T-cell (primary cell): ENCODE measurements around the gene DUOX1. TPM values are rescaled to one million over a fixed set of nuclear protein-coding genes. Genes with fewer than 3 reads are reported as not detected.
A peak's percentile ranks its signal among the peaks of the same experiment; 100 is the strongest.

ENCODE experiments used
- ATAC-seq, 4 experiments: fragments of 200-7000 bp in 3 of 4; fragments of 150-1000 bp in 1 of 4; cut with Tn5 transposase; replicated peaks in 1 of 4; 1 replicate in 3 of 4; 2 replicates in 1 of 4; pipeline ENCODE4 v1.10.0; 2021; ENCODE audit warnings: moderate library complexity in 3 of 4, mild to moderate bottlenecking in 2 of 4, moderate number of reproducible peaks in 1 of 4
- CTCF ChIA-PET, 2 donors: fragments of 300-600 bp; sonication (Branson Sonifier 250); formaldehyde crosslinking; loops; one replicate each; lab custom pipeline; 2022; ENCODE audit warnings: antibody characterized with exemption in 2 of 2; lab: Charles Lee
- POLR2A ChIA-PET, 2 donors: fragments of 300-600 bp; sonication (Branson Sonifier 250); formaldehyde crosslinking; loops; one replicate each; lab custom pipeline; 2022; ENCODE audit warnings: antibody characterized with exemption in 2 of 2; lab: Charles Lee
- DNase-seq, 35 experiments: peaks; one replicate each; pipeline versions ENCODE4 v3.0.0 to v3.0.0-alpha.2; 2013 to 2023
- H3K27ac ChIP-seq: one replicate; pipeline ENCODE4 v1.5.1; 2013; ENCODE audit warnings: low read length
- H3K27me3 ChIP-seq, 2 experiments: replicated peaks in 1 of 2; 1 replicate in 1 of 2; 2 replicates in 1 of 2; pipeline versions ENCODE4 v1.6.1 to v1.7.0; 2013; ENCODE audit warnings: low read length in 1 of 2, mixed read lengths in 1 of 2; ENCODE audit not compliant: control insufficient read depth in 2 of 2, insufficient read depth in 2 of 2; ENCODE audit errors: extremely low read depth in 1 of 2
- H3K36me3 ChIP-seq, 2 donors: 1 replicate in 1 of 2; 2 replicates in 1 of 2; pipeline versions ENCODE4 v1.6.1 to v1.7.0; 2013; ENCODE audit warnings: low read length in 1 of 2; ENCODE audit not compliant: control insufficient read depth in 2 of 2, insufficient read depth in 1 of 2; ENCODE audit errors: extremely low read depth in 1 of 2
- H3K4me1 ChIP-seq, 2 experiments: 1 replicate in 1 of 2; 2 replicates in 1 of 2; pipeline versions ENCODE4 v1.6.1 to v1.7.0; 2013; ENCODE audit warnings: low read length in 2 of 2, mixed read lengths in 1 of 2; ENCODE audit not compliant: insufficient read depth in 2 of 2, control insufficient read depth in 1 of 2; ENCODE audit errors: extremely low read depth in 1 of 2
- H3K4me3 ChIP-seq, 2 donors: 1 replicate in 1 of 2; 2 replicates in 1 of 2; pipeline versions ENCODE4 v1.5.1 to v1.7.0; 2013; ENCODE audit warnings: mild to moderate bottlenecking in 2 of 2, low read length in 1 of 2, moderate library complexity in 1 of 2; ENCODE audit not compliant: control insufficient read depth in 1 of 2; ENCODE audit errors: extremely low read depth in 1 of 2
- H3K9me3 ChIP-seq: 2 replicates; pipeline ENCODE4 v1.7.0; 2013
- H3K27ac Mint-ChIP-seq, 2 donors: one replicate each; pipeline ENCODE4 v1.8.0; 2020 to 2021; ENCODE audit warnings: mild to moderate bottlenecking in 2 of 2, mixed read lengths in 2 of 2
- H3K27me3 Mint-ChIP-seq, 2 donors: one replicate each; pipeline ENCODE4 v1.8.0; 2021 to 2022; ENCODE audit warnings: mixed read lengths in 2 of 2
- H3K36me3 Mint-ChIP-seq: one replicate; pipeline ENCODE4 v1.8.0; 2021; ENCODE audit warnings: mixed read lengths
- H3K4me1 Mint-ChIP-seq, 3 donors: one replicate each; pipeline ENCODE4 v1.8.0; 2020 to 2022; ENCODE audit warnings: mixed read lengths in 3 of 3, mild to moderate bottlenecking in 1 of 3
- H3K4me3 Mint-ChIP-seq, 3 donors: one replicate each; pipeline ENCODE4 v1.8.0; 2020 to 2022; ENCODE audit warnings: mild to moderate bottlenecking in 3 of 3, mixed read lengths in 3 of 3, moderate library complexity in 3 of 3
- H3K9me3 Mint-ChIP-seq, 3 donors: one replicate each; pipeline ENCODE4 v1.8.0; 2020 to 2022; ENCODE audit warnings: mixed read lengths in 3 of 3
- WGBS: methylation state at CpG from one replicate; pipeline ENCODE4 v1.1.5; 2013; ENCODE audit warnings: missing lambda C conversion rate; ENCODE audit not compliant: insufficient coverage; 5-methylcytosine and 5-hydroxymethylcytosine counted together
- total RNA-seq, 35 experiments: library from RNA in 6 of 35; stranded (reverse) in 6 of 35; fragments of 120-200 nt in 1 of 35; gene quantifications; one replicate each; pipeline versions ENCODE4 v1.2.1 to v1.2.4 and lab custom pipeline; 2013 to 2026

The DUOX1 gene
- total RNA-seq, 5 donors from 2014 or later (not counting 1 experiment from before 2014, with no cell fraction given) = 0.21 to 0.67 (median 0.34) TPM; not detected in 1

DNA sequence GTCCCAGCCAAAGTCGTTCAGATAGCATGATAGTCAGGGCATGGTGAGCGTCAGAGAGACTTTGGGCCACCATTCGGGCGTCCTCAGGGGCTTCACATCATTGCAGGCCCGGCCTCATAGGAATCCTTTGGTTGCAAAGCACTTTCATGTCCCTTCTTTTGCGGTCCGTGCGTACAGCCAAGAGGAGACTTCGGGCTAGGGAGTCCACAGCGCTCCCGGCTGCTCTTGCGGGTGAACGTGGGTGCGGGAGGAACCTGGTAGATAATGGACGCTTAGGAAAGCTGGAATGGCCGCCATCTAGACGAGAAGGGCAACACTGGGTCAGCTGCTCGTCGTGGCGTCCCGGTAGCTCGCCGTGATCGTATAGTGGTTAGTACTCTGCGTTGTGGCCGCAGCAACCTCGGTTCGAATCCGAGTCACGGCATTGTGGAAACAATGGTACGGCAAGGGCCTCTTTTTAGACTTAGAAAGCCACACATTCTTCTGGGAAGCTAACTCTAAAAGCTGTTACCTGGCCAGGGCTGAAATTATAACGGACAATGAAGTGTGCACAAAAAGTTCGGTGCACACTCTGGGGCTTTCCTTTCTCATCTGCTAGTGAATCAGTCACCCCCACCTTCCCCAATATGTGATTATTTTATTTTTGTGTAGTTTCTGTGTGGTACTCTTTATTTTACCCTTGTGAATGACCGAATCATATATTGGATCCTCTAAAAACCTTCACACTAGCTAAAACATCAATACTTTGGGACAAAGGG is 71.2 kb downstream of the DUOX1 start:
- Mint-ChIP-seq H3K27ac (no peak overlapping the region), H3K9me3 (no peaks in the 10 kb centered on the region), H3K36me3 (no peaks in the 10 kb centered on the region), H3K27me3 (no peaks in the 10 kb centered on the region), H3K4me1 (peaks cover 9 to 21% (median 15%) of the 10 kb centered on the region in 3 donors), H3K4me3 (no peak overlapping the region)
- Histone ChIP-seq H3K9me3 (no peaks in the 10 kb centered on the region), H3K4me1 (peaks cover 2 to 31% of the 10 kb centered on the region in 2 experiments), H3K4me3 (peak overlapping the region; percentile 83 to 85), H3K27ac (peak overlapping the region; percentile 96), H3K27me3 (peaks cover 0 to 5% of the 10 kb centered on the region in 2 experiments), H3K36me3 (no peaks in the 10 kb centered on the region)
- ChIA-PET CTCF (interaction anchor here (0.5 to 2.3 kb wide), 9 partner anchors 11 to 256 kb away, joined by 3 to 9 read pairs (median 3); partner anchors contain the start of gene SHF (in 1 of the 2)), POLR2A (interaction anchor here (0.6 to 1.8 kb wide), 10 partner anchors 13 to 538 kb away, joined by 3 to 10 read pairs (median 4); partner anchors contain the start of gene SHF (in 2 of the 2))
- ATAC-seq (peak; percentile 13 to 27 (median 20)), DNase-seq (peak in 32 of 35 experiments; percentile 34 to 84 (median 60))
- 0% methylated on average over 27 of the region's 34 CpGs for WGBS

DNA sequence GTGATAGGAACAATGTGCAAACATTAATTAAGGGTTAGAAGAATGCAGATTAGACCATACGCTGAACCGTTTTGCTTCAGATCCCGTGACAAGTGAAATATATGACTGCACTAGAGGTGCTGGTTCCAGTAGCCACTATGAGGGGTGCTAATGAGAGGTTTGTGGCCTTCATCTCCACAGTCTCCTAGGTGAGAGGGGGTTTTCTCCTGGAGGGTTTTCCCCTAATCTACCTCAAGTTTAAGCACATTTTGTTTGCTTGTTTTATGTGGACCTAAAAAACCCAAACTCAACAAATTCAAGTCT is 71.7 kb downstream of the DUOX1 start:
- peak in 1 of 35 experiments; percentile 60 for DNase-seq

DNA sequence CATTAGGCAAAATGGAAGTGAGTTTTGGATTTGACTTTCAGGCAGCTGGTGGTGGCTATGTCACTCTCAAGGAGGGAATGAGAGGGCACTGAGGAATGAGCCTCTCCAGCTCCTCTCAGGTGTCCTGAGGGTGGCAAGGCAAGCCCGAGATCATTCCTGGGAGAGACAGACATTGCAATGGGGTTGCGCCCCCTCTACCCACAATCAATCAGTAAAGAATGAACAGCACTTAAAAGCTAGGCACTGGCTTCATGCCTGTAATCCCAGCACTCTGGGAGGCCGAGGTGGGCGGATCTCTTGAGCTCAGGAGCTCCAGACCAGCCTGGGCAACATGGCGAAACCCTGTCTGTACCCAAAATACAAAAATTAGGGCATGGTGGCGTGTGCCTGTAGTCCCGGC is 72.1 kb downstream of the DUOX1 start:
- peaks cover 2 to 31% of the 10 kb centered on the region in 2 experiments for H3K4me1 ChIP-seq
- ChIA-PET POLR2A (interaction anchor here in 1 of 2 donors (0.9 kb wide), 1 partner anchor 39 kb away, joined by 3 read pairs; no protein-coding TSS in a partner anchor), CTCF (interaction anchor here in 1 of 2 donors (0.5 to 1.0 kb wide), 3 partner anchors 22 to 1075 kb away, joined by 3 to 7 read pairs (median 5); no protein-coding TSS in a partner anchor)
- ATAC-seq = no peak
- Mint-ChIP-seq H3K4me3 (no peak overlapping the region), H3K9me3 (no peaks in the 10 kb centered on the region), H3K27ac (peak overlapping the region in 1 of 2 donors; percentile 49), H3K4me1 (peaks cover 9 to 21% (median 15%) of the 10 kb centered on the region in 3 donors), H3K36me3 (no peaks in the 10 kb centered on the region), H3K27me3 (peaks cover 3 to 7% of the 10 kb centered on the region in 2 donors)
- H3K4me3 ChIP-seq = no peak overlapping the region
- DNase-seq = no peak
- H3K9me3 ChIP-seq = no peaks in the 10 kb centered on the region
- H3K27me3 ChIP-seq = peaks cover 0 to 5% of the 10 kb centered on the region in 2 experiments
- H3K36me3 ChIP-seq = no peaks in the 10 kb centered on the region
- 100% methylated on average over 5 of the region's 7 CpGs for WGBS
- peak overlapping the region; percentile 96 for H3K27ac ChIP-seq

More for the DNA sequence above, 71.7 kb downstream of the DUOX1 start:
- Mint-ChIP-seq H3K36me3 (no peaks in the 10 kb centered on the region), H3K27ac (no peak overlapping the region), H3K27me3 (peaks cover 0 to 3% of the 10 kb centered on the region in 2 donors), H3K9me3 (no peaks in the 10 kb centered on the region), H3K4me3 (no peak overlapping the region), H3K4me1 (peaks cover 9 to 21% (median 15%) of the 10 kb centered on the region in 3 donors)
- no peak for ATAC-seq
- Histone ChIP-seq H3K36me3 (no peaks in the 10 kb centered on the region), H3K4me3 (peak overlapping the region in 1 of 2 donors; percentile 85), H3K27me3 (peaks cover 0 to 5% of the 10 kb centered on the region in 2 experiments), H3K4me1 (peaks cover 2 to 31% of the 10 kb centered on the region in 2 experiments), H3K9me3 (no peaks in the 10 kb centered on the region), H3K27ac (peak overlapping the region; percentile 96)
- POLR2A ChIA-PET = interaction anchor here (0.7 to 1.8 kb wide), 7 partner anchors 33 to 463 kb away, joined by 3 to 8 read pairs (median 3); a partner anchor contains a TSS
- whole genome bisulfite sequencing = no CpG with 5 or more reads among the region's 3 CpGs
- CTCF ChIA-PET = interaction anchor here (0.5 to 2.3 kb wide), 6 partner anchors 14 to 1075 kb away, joined by 3 to 9 read pairs (median 4); partner anchors contain the start of gene SHF (in 1 of the 2)

DNA sequence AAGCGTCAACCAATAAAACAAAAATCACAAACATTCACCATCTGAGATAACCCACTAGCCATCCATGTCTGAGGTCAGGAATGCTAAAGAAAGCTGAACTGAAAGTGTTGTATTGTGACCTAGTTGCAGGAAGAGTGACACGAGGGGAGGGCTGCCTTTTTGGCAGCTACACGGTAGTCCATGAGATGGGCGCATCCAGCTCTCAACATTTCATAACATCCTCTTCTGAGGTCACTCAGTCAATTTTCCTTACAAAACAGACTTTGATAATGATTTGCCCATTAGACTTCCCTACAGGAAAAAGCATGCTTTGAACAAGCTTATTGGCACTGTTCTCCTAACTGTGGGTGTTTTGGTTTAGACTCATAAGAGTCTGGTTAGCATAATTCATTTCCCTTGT is 73.4 kb downstream of the DUOX1 start:
- Mint-ChIP-seq H3K4me1 (peaks cover 9 to 17% (median 11%) of the 10 kb centered on the region in 3 donors), H3K9me3 (no peaks in the 10 kb centered on the region), H3K4me3 (no peak overlapping the region), H3K36me3 (no peaks in the 10 kb centered on the region), H3K27ac (peak overlapping the region in 1 of 2 donors; percentile 39), H3K27me3 (peaks cover 11 to 13% of the 10 kb centered on the region in 2 donors)
- ChIA-PET POLR2A (interaction anchor here in 1 of 2 donors (0.5 kb wide), 2 partner anchors 216 to 1693 kb away, joined by 3 to 10 read pairs; no protein-coding TSS in a partner anchor), CTCF (interaction anchor here (0.6 to 1.1 kb wide), 3 partner anchors 39 to 657 kb away, joined by 3 to 4 read pairs (median 3); no protein-coding TSS in a partner anchor)
- no peak for DNase-seq
- WGBS = no CpG with 5 or more reads among the region's 4 CpGs
- ATAC-seq = no peak
- Histone ChIP-seq H3K36me3 (no peaks in the 10 kb centered on the region), H3K27ac (no peak overlapping the region), H3K4me3 (no peak overlapping the region), H3K27me3 (peaks cover 0 to 5% of the 10 kb centered on the region in 2 experiments), H3K9me3 (no peaks in the 10 kb centered on the region), H3K4me1 (peaks cover 2 to 29% of the 10 kb centered on the region in 2 experiments)

DNA sequence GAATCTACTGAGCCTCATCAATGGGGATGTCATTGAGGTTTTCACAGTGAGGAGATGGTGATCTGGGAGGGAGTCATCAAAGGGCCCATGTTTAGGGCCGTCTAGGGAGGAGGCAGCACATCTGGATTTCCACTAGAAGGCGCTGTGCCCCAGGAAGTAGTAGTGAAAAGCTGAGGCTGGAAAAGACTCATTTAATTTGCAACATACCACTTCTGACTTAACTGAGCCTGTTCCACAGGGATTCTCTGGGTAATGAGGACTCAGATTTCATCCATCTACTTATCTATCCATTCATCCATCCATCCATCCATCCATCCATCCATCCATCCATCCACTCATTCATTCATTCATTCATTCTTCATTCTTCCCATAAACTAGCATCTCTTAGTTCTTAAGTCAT is 75.4 kb downstream of the DUOX1 start:
- H3K27ac ChIP-seq = no peak overlapping the region
- ChIA-PET CTCF (interaction anchor here (0.6 to 1.7 kb wide), 9 partner anchors 18 to 434 kb away, joined by 3 to 8 read pairs (median 3); no protein-coding TSS in a partner anchor), POLR2A (no interaction called here)
- no peak overlapping the region for H3K4me3 Mint-ChIP-seq
- H3K27ac Mint-ChIP-seq = no peak overlapping the region
- H3K4me3 ChIP-seq = no peak overlapping the region
- no peaks in the 10 kb centered on the region for H3K36me3 ChIP-seq
- peaks cover 0 to 9% (median 4%) of the 10 kb centered on the region in 3 donors for H3K4me1 Mint-ChIP-seq
- DNase-seq = peak in 31 of 35 experiments; percentile 18 to 76 (median 49)
- H3K9me3 Mint-ChIP-seq = no peaks in the 10 kb centered on the region
- peaks cover 0 to 14% of the 10 kb centered on the region in 2 experiments for H3K4me1 ChIP-seq
- peaks cover 0 to 5% of the 10 kb centered on the region in 2 experiments for H3K27me3 ChIP-seq
- peaks cover 13 to 15% of the 10 kb centered on the region in 2 donors for H3K27me3 Mint-ChIP-seq
- no peaks in the 10 kb centered on the region for H3K9me3 ChIP-seq
- no CpG with 5 or more reads among the region's 2 CpGs for whole genome bisulfite sequencing
- no peaks in the 10 kb centered on the region for H3K36me3 Mint-ChIP-seq
- ATAC-seq = no peak

DNA sequence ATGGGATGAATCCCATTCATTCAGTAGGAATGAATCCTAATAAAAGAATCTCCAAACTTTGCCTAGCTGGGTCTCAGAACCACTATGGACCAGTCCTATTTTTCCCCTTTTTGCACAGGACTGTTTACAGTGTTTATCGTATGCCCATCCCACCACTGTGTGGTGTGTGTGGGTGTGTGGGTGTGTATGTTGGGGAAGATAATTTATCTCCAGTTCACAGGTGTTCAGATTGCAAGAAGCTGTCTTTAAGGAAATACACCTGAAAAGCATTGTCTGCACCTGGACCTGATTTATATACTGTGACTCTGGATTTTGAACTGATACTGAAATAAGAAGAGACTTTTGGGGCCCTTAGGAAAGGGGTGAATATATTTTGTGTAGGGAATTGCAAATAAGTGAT is 82.7 kb downstream of the DUOX1 start:
- Histone ChIP-seq H3K4me3 (no peak overlapping the region), H3K27me3 (peaks cover 0 to 2% of the 10 kb centered on the region in 2 experiments), H3K4me1 (no peaks in the 10 kb centered on the region), H3K9me3 (no peaks in the 10 kb centered on the region), H3K36me3 (no peaks in the 10 kb centered on the region), H3K27ac (no peak overlapping the region)
- Mint-ChIP-seq H3K4me3 (no peak overlapping the region), H3K27me3 (peaks cover 1 to 6% of the 10 kb centered on the region in 2 donors), H3K27ac (no peak overlapping the region), H3K9me3 (no peaks in the 10 kb centered on the region), H3K4me1 (no peaks in the 10 kb centered on the region), H3K36me3 (no peaks in the 10 kb centered on the region)
- ChIA-PET POLR2A (no interaction called here), CTCF (interaction anchor here in 1 of 2 donors (0.6 to 1.2 kb wide), 4 partner anchors 14 to 180 kb away, joined by 3 read pairs; no protein-coding TSS in a partner anchor)
- no CpG with 5 or more reads among the region's 1 CpG for WGBS
- ATAC-seq = no peak
- DNase-seq = no peak
